GM18907 (cell line): ENCODE measurements around the gene PLXNA1.

Experiments used
- ATAC-seq: cut with Tn5 transposase; IDR thresholded peaks from one replicate; pipeline ENCODE4 v1.9.1; 2021; ENCODE audit warnings: mild to moderate bottlenecking, moderate library complexity; ENCODE audit not compliant: unreplicated experiment

Gene PLXNA1

GRCh38 chr3:127032296-127032990 lies 49.5 kb downstream of the PLXNA1 start:
- ATAC-seq = no peak
